Esophagus muscularis mucosa (tissue), 3 donors: ENCODE measurements around the gene GSG1.

ENCODE experiments used
- CTCF ChIP-seq, 3 experiments: fragments of 200-600 bp in 2 of 3; fragments of 450-650 bp in 1 of 3; sonication (generic) in 2 of 3; IDR thresholded peaks; one replicate each; pipeline ENCODE4 v1.5.1; 2017 to 2019; ENCODE audit warnings: antibody characterized with exemption in 3 of 3, mild to moderate bottlenecking in 2 of 3, moderate library complexity in 1 of 3
- POLR2AphosphoS5 ChIP-seq, 2 donors: sonication (generic); formaldehyde crosslinking; IDR thresholded peaks; one replicate each; pipeline ENCODE4 v1.6.1; 2017; ENCODE audit warnings: antibody characterized with exemption in 2 of 2

GRCh38 chr12:13066459-13066858, 37.0 kb downstream of the GSG1 start:
- TF ChIP-seq POLR2AphosphoS5 (IDR thresholded peaks at IDR 0.05) (no peak), CTCF (IDR thresholded peaks at IDR 0.05) (no peak)
